Measurements from ENCODE around the gene MANSC4.
"Not testable (repeated sequence)": the region's sequence is repeated elsewhere in the genome, so short reads cannot be mapped to it uniquely, and the experiment has no call there.

The MANSC4 gene

DNA sequence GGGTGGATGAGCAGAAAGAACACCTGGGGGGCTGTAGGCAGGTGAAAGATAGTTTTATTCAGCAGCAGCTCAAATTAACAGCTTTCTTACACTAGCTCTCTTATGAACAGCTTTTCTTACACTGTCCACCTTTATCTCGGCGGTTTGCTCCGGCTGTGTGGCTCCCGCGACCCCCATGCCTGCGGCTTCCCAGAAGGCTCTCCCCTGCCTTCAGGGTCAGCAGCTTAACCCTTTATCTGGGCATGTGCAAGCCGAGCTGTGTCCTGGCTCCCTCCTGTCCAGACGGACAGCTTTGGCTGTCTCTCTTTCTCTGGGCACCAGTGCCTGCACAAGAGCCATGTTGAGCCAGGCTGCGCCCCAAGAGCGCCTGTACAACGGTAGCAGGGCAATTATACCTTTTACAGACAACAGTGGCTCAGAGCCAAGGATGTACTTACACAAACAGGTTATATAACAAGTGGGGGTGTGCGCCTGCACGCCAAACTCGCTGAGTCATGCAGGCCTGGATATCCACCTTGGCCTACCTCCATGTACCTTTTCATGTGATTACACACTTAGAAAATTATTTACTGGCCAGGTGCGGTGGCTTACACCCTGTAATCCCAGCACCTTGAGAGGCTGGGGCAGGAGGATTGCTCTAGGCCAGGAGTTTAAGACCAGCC lies 28.5 kb downstream of the MANSC4 start:
- H3K4me3 ChIP-seq (replicated peaks; ENCODE audit: low read depth, low read length): no peak overlapping the region
- DNase-seq (ENCODE audit: extremely low read depth, insufficient read length): no peak
- no peaks in the 10 kb centered on the region for H3K27me3 ChIP-seq (replicated peaks; ENCODE audit: control insufficient read depth, insufficient read depth, low read length)
- TF ChIP-seq, protein P1, sequence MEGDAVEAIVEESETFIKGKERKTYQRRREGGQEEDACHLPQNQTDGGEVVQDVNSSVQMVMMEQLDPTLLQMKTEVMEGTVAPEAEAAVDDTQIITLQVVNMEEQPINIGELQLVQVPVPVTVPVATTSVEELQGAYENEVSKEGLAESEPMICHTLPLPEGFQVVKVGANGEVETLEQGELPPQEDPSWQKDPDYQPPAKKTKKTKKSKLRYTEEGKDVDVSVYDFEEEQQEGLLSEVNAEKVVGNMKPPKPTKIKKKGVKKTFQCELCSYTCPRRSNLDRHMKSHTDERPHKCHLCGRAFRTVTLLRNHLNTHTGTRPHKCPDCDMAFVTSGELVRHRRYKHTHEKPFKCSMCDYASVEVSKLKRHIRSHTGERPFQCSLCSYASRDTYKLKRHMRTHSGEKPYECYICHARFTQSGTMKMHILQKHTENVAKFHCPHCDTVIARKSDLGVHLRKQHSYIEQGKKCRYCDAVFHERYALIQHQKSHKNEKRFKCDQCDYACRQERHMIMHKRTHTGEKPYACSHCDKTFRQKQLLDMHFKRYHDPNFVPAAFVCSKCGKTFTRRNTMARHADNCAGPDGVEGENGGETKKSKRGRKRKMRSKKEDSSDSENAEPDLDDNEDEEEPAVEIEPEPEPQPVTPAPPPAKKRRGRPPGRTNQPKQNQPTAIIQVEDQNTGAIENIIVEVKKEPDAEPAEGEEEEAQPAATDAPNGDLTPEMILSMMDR (IDR thresholded peaks at IDR 0.05; ENCODE audit: insufficient read depth, low read length, poor library complexity, severe bottlenecking): no peak
- peaks cover 3% of the 10 kb centered on the region for H3K36me3 ChIP-seq (ENCODE audit: control insufficient read depth, insufficient read depth, low read length)

DNA sequence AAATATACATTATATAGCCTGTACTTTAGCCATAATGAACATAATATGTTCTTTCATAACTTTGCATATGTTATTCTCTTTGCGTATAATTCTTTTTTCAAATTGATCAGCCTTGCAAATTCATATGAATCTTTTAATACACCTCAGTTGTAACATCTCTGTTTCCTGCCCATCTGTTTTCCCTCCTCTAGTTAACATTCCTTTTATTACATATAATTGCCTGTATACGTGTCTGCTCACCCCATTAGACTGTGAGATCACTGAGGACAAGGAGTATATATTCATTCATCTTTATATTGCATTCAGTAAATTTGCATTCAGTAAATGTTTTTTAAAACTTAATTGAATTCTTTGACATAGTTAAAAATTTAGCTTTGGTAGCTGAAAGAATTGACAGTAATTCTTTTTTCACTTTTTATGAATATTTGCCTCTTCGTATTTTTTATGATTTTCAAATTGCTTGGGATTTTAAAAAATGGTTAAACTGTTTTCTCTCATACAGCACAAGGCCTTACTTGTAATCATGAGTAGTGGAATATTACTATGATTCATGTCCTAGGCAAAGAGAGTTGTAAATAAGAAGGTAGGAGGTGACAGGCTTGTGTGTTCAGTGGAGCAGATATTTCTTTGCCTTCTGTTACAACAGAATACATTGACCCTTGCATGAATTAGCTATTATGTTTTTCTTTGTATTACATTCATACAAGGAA lies 32.8 kb downstream of the MANSC4 start:
- H3K36me3 ChIP-seq (ENCODE audit: control insufficient read depth, insufficient read depth, low read length): peaks cover 5% of the 10 kb centered on the region
- TF ChIP-seq, protein P1 (IDR thresholded peaks at IDR 0.05; ENCODE audit: insufficient read depth, low read length, poor library complexity, severe bottlenecking): no peak
- no peaks in the 10 kb centered on the region for H3K27me3 ChIP-seq (replicated peaks; ENCODE audit: control insufficient read depth, insufficient read depth, low read length)
- no peak for DNase-seq (ENCODE audit: extremely low read depth, insufficient read length)
- no peak overlapping the region for H3K4me3 ChIP-seq (replicated peaks; ENCODE audit: low read depth, low read length)

DNA sequence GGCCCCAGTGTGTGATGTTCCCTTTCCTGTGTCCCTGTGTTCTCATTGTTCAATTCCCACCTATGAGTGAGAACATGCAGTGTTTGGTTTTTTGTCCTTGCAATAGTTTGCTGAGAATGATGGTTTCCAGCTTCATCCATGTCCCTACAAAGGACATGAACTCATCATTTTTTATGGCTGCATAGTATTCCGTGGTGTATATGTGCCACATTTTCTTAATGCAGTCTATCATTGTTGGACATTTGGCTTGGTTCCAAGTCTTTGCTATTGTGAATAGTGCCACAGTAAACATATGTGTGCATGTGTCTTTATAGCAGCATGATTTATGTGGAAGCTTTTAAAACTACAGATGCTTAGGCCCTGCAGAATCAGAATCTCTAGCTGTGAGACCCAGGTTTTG lies 34.3 kb downstream of the MANSC4 start:
- H3K27me3 ChIP-seq (replicated peaks; ENCODE audit: control insufficient read depth, insufficient read depth, low read length); H3K36me3 ChIP-seq (ENCODE audit: control insufficient read depth, insufficient read depth, low read length): not testable (repeated sequence)

DNA sequence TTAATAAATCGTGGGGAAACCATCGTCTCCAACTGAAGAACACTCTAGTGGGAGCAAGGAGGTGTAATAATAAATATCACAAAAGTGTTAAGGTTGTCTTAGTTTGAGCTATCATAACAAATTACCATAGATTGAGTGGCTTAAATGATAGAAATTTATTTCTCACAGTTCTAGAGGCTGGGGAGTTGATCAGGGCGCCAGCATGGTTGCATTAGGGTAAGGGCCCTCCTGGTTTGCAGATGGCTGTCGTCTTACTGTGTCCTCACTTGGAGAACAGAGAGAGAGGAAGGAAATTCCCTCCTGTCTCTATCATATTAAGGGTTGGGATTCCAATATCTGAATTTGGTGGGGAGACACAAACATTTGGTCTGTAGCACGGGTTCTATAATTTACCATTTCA lies 36.4 kb downstream of the MANSC4 start:
- TF ChIP-seq, protein P1 (IDR thresholded peaks at IDR 0.05; ENCODE audit: insufficient read depth, low read length, poor library complexity, severe bottlenecking): no peak
- Histone ChIP-seq H3K4me3 (replicated peaks; ENCODE audit: low read depth, low read length) (no peak overlapping the region), H3K36me3 (ENCODE audit: control insufficient read depth, insufficient read depth, low read length) (peaks cover 5% of the 10 kb centered on the region), H3K27me3 (replicated peaks; ENCODE audit: control insufficient read depth, insufficient read depth, low read length) (no peaks in the 10 kb centered on the region)
- no peak for DNase-seq (ENCODE audit: extremely low read depth, insufficient read length)

More for the DNA sequence above, 34.3 kb downstream of the MANSC4 start:
- not testable (repeated sequence) for H3K4me3 ChIP-seq (replicated peaks; ENCODE audit: low read depth, low read length); DNase-seq (ENCODE audit: extremely low read depth, insufficient read length)

DNA sequence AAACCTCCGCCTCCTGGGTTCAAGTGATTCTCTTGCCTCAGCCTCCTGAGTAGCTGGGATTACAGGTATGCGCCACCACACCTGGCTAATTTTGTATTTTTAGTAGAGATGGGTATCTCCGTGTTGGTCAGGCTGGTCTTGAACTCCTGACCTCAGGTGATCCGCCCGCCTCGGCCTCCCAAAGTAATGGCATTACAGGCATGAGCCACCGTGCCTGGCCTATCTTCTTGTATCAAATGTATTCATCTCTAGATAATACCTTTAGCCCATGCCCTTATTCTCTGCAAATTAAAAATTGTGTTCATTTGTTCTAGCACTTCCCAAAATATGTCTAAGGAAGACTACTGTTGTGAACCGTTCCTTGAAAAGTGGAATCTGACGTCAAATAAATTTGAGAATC lies 45.7 kb downstream of the MANSC4 start:
- H3K4me3 ChIP-seq (replicated peaks; ENCODE audit: low read depth, low read length); H3K36me3 ChIP-seq (ENCODE audit: control insufficient read depth, insufficient read depth, low read length); DNase-seq (ENCODE audit: extremely low read depth, insufficient read length); H3K27me3 ChIP-seq (replicated peaks; ENCODE audit: control insufficient read depth, insufficient read depth, low read length): not testable (repeated sequence)

DNA sequence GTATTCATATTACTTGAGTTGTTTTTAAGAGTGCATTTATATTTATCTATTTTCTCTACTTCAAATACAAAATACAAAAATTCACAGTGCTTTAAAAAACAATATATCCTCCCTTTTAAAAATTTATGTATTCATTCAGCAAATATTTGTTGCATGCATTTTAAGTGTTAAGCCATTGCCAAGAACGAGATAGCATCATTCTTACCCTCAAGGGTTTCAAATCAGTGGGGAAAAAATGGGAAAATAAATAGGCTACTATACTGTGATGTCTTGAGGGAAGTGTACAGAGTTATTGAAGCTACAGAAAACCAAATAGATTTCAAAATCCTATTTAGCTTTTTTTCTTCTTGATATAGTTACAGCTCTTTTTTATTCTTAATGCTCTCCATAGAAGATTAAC lies 46.2 kb downstream of the MANSC4 start:
- TF ChIP-seq, protein P1 (IDR thresholded peaks at IDR 0.05; ENCODE audit: insufficient read depth, low read length, poor library complexity, severe bottlenecking): no peak
- Histone ChIP-seq H3K36me3 (ENCODE audit: control insufficient read depth, insufficient read depth, low read length) (peaks cover 8% of the 10 kb centered on the region), H3K27me3 (replicated peaks; ENCODE audit: control insufficient read depth, insufficient read depth, low read length) (no peaks in the 10 kb centered on the region), H3K4me3 (replicated peaks; ENCODE audit: low read depth, low read length) (no peak overlapping the region)
- DNase-seq (ENCODE audit: extremely low read depth, insufficient read length): no peak
